IPS-15b (cell line): ENCODE data around the gene HMGB1.

Experiments used
- H3K27me3 ChIP-seq: one replicate; pipeline ENCODE4 v1.6.1; 2013; ENCODE audit warnings: low read length; ENCODE audit not compliant: control insufficient read depth, insufficient read depth
- H3K36me3 ChIP-seq: one replicate; pipeline ENCODE4 v1.6.1; 2013; ENCODE audit warnings: low read length; ENCODE audit not compliant: control insufficient read depth, insufficient read depth
- H3K4me1 ChIP-seq: one replicate; pipeline ENCODE4 v1.6.1; 2013; ENCODE audit warnings: mild to moderate bottlenecking, low read length; ENCODE audit not compliant: control insufficient read depth, insufficient read depth
- H3K4me3 ChIP-seq: one replicate; pipeline ENCODE4 v1.5.1; 2013; ENCODE audit warnings: low read depth, low read length
- H3K9ac ChIP-seq: one replicate; pipeline ENCODE4 v1.6.1; 2013; ENCODE audit warnings: low read depth, mild to moderate bottlenecking, low read length
- H3K9me3 ChIP-seq: one replicate; pipeline ENCODE4 v1.6.1; 2013; ENCODE audit warnings: mild to moderate bottlenecking, low read length; ENCODE audit not compliant: control insufficient read depth, insufficient read depth

HMGB1 gene

GRCh38 chr13:30486230-30487074 lies 20.7 kb upstream of the HMGB1 start:
- Histone ChIP-seq H3K9ac (no peak overlapping the region), H3K9me3 (no peaks in the 10 kb centered on the region), H3K36me3 (no peaks in the 10 kb centered on the region), H3K4me1 (peaks cover 5% of the 10 kb centered on the region), H3K27me3 (no peaks in the 10 kb centered on the region), H3K4me3 (no peak overlapping the region)

GRCh38 chr13:30481241-30481760 lies 15.6 kb upstream of the HMGB1 start:
- H3K4me1 ChIP-seq = peaks cover 12% of the 10 kb centered on the region
- H3K4me3 ChIP-seq = no peak overlapping the region
- H3K9ac ChIP-seq = no peak overlapping the region
- no peaks in the 10 kb centered on the region for H3K9me3 ChIP-seq
- H3K36me3 ChIP-seq = no peaks in the 10 kb centered on the region
- H3K27me3 ChIP-seq = no peaks in the 10 kb centered on the region

GRCh38 chr13:30480292-30480950 lies 14.7 kb upstream of the HMGB1 start:
- peaks cover 12% of the 10 kb centered on the region for H3K4me1 ChIP-seq
- H3K9me3 ChIP-seq = no peaks in the 10 kb centered on the region
- H3K4me3 ChIP-seq = no peak overlapping the region
- no peaks in the 10 kb centered on the region for H3K36me3 ChIP-seq
- H3K27me3 ChIP-seq = no peaks in the 10 kb centered on the region
- no peak overlapping the region for H3K9ac ChIP-seq

DNA sequence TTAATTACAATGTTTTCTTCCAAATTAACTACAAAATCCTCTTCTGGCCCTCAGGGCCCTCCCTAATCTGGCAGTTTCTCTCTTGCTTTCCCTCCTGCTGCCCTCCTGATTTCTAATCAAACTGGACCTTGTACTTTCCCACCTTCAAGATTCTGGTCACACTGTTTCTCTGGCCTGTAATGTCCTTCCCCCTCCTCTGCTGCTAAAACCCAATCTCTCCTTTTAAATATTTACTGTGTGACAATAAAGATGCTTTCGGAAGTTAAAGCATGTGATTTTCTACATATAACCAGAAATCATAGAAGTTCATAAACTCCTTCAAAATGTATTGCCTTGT lies 14.1 kb upstream of the HMGB1 start:
- Histone ChIP-seq H3K4me3 (no peak overlapping the region), H3K36me3 (no peaks in the 10 kb centered on the region), H3K9ac (no peak overlapping the region), H3K4me1 (peaks cover 12% of the 10 kb centered on the region), H3K9me3 (no peaks in the 10 kb centered on the region), H3K27me3 (no peaks in the 10 kb centered on the region)

GRCh38 chr13:30479154-30479882 lies 13.6 kb upstream of the HMGB1 start:
- Histone ChIP-seq H3K36me3 (no peaks in the 10 kb centered on the region), H3K4me1 (peaks cover 12% of the 10 kb centered on the region), H3K4me3 (no peak overlapping the region), H3K27me3 (no peaks in the 10 kb centered on the region), H3K9me3 (no peaks in the 10 kb centered on the region), H3K9ac (no peak overlapping the region)

DNA sequence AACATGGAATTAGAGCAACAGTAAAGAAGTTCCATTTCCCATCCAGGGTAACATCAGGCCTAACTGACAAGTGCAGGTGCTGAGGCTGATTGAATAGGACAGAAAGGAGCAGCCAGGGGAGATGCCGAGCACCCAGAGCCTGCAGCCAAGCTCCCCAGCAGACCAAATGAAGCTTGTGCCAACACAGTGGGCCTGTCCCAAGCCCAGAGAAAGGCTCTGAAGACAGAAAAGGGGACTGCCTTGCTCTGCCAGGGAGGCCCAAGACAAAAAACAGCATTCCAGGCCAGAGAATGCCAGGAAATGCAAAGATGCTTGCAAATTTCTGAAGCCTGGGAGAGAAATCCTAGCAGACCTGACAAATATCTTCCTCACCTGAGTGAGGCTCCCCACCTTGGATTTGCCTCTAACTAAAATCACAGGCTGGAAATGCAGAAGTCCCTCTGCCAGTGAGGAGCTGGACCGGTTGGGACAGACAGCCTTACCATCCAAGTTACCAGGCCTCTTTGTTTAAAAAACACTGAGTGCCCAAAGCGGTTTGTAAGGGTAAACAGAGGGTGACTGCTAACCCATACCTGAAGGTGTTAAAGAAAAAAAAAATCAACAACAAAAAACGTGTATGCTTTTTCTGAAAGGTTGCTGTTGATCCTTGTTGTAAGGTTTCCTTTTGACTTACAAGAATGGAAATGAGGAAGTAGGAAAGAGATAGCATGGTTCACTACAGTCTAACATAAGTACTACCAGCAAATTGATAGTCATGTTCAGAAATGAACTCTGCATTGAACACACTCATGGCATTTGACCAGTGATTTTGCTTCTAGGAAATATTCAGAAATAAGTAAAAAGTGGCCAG lies 11.8 kb upstream of the HMGB1 start:
- H3K36me3 ChIP-seq = no peaks in the 10 kb centered on the region
- H3K4me3 ChIP-seq = no peak overlapping the region
- peaks cover 12% of the 10 kb centered on the region for H3K4me1 ChIP-seq
- no peak overlapping the region for H3K9ac ChIP-seq
- H3K9me3 ChIP-seq = no peaks in the 10 kb centered on the region
- H3K27me3 ChIP-seq = no peaks in the 10 kb centered on the region

GRCh38 chr13:30473675-30474074 lies 7.9 kb upstream of the HMGB1 start:
- no peaks in the 10 kb centered on the region for H3K36me3 ChIP-seq
- H3K9me3 ChIP-seq = no peaks in the 10 kb centered on the region
- no peak overlapping the region for H3K4me3 ChIP-seq
- peaks cover 4% of the 10 kb centered on the region for H3K4me1 ChIP-seq
- no peak overlapping the region for H3K9ac ChIP-seq
- H3K27me3 ChIP-seq = no peaks in the 10 kb centered on the region

GRCh38 chr13:30466841-30467252 lies 1.1 kb upstream of the HMGB1 start:
- Histone ChIP-seq H3K9ac (no peak overlapping the region), H3K9me3 (no peaks in the 10 kb centered on the region), H3K4me3 (peak overlapping the region; percentile 58), H3K27me3 (no peaks in the 10 kb centered on the region), H3K36me3 (peaks cover 14% of the 10 kb centered on the region), H3K4me1 (peaks cover 5% of the 10 kb centered on the region)

DNA sequence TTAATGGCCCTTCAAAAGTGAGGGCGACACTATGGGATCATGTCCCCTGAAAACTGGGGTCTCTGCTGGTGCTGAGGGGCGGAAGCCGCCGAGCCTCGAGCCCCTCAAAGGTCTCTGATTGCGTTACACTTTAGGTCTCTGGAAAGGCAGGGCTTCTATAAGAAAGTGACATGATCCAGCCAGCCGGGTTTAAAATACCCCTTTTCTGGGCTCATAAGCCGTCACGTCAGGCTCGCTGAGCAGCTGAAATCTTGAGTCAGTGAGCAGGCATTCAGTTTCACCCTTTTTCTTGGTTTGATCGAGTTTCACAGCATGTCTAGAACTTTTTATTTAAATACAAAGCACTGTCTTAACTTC lies 600 bp upstream of the HMGB1 start:
- no peaks in the 10 kb centered on the region for H3K9me3 ChIP-seq
- peak overlapping the region; percentile 70 for H3K9ac ChIP-seq
- H3K36me3 ChIP-seq = peaks cover 19% of the 10 kb centered on the region
- H3K27me3 ChIP-seq = no peaks in the 10 kb centered on the region
- H3K4me1 ChIP-seq = peaks cover 5% of the 10 kb centered on the region
- H3K4me3 ChIP-seq = peak overlapping the region; percentile 58

GRCh38 chr13:30465343-30465592 lies 468 bp downstream of the HMGB1 start:
- Histone ChIP-seq H3K4me3 (peak overlapping the region; percentile 58), H3K4me1 (peaks cover 5% of the 10 kb centered on the region), H3K36me3 (peaks cover 19% of the 10 kb centered on the region), H3K27me3 (no peaks in the 10 kb centered on the region), H3K9me3 (no peaks in the 10 kb centered on the region), H3K9ac (peak overlapping the region; percentile 79)
